Measurements from ENCODE around the gene ENTPD1.
A peak's percentile ranks its signal among the peaks of the same experiment; 100 is the strongest.
"Not testable (repeated sequence)": the region's sequence is repeated elsewhere in the genome, so short reads cannot be mapped to it uniquely, and the experiment has no call there.

The ENTPD1 gene

DNA sequence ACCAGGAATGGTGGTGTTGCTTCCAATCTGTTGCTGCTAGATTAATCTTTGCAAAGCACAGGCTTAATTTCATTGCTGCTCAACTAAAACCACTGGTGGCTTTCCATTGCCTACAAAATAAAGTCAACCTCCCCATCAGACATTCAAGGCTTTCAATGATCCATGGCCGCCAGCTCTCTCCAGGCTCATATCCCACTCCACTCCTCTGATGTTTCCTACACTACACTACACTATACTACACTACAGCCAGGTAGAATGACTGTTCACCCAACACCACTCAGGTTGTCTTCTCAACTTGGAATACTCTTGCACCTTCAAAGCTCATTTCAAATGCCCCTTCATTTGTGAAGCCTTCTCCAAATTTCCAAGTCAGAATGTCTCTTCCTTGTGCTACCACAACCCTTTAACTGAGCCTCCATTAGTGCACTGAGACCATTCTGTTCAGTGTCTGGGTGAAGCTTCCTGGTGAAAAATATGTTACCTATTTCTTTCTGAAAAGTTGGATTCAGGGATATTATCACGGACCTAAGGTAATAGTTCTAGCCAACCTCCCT is 116.3 kb downstream of the ENTPD1 start:
- no peak for DNase-seq

DNA sequence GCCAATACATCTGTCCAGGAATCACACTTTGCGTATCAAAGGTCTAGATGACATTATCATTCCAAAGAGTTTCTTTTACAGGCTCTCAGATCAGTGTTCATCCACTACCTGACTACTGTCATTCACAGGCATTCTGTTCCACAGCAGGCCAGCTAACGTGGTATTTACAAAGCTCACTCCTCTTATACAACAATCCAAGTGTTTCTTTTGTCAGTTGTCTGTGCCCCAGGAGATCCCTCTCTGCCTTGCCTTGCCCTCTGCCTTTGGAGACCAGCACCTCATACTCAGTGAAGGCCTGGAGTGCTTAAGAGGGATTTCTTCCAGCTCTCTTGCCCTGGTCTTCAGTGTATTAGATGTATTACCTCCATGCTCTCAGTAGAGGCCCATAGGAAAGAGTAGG is 117.2 kb downstream of the ENTPD1 start:
- DNase-seq = no peak

DNA sequence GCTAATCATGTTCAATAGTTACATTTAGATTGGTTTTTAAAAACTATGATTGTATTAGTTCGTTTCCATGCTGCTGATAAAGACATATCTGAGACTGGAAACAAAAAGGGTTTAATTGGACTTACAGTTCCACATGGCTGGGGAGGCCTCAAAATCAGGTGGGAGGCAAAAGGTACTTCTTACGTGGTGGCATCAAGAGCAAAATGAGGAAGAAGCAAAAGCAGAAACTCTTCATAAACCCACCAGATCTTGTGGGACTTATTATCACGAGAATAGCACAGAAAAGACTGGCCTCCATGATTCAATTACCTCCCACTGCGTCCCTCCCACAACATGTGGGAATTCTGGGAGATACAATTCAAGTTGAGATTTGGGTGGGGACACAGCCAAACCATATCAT is 117.7 kb downstream of the ENTPD1 start:
- DNase-seq = no peak

DNA sequence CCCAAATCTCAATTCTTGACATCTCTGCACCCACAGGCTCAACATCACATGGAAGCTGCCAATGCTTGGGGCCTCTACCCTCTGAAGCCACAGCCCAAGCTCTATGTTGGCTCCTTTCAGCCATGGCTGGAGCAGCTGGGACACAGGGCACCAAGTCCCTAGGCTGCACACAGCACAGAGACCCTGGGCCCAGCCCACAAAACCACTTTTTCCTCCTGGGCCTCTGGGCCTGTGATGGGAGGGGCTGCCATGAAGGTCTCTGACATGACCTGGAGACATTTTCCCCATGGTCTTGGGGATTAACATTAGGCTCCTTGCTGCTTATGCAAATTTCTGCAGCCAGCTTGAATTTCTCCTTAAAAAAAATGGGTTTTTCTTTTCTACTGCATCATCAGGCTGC is 118.8 kb downstream of the ENTPD1 start:
- not testable (repeated sequence) for DNase-seq

DNA sequence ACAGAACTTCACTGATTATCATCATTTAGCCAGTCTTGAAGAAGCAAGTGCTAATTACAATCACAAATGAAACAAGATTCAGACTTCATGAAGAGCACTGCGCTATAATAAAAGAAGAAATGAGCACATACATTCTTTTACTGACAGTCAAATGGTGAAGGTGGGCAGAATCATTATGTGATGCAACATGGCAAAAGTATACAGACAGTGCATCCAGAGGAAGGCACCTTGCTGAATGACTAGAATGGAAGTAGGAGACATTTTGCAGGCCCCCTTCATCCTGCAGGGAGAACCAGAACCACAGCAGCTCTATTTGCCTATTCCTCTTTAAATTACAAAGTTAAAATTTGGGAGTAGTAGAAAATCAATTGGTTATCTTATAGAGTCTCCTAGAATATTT is 120.8 kb downstream of the ENTPD1 start:
- no peak for DNase-seq

DNA sequence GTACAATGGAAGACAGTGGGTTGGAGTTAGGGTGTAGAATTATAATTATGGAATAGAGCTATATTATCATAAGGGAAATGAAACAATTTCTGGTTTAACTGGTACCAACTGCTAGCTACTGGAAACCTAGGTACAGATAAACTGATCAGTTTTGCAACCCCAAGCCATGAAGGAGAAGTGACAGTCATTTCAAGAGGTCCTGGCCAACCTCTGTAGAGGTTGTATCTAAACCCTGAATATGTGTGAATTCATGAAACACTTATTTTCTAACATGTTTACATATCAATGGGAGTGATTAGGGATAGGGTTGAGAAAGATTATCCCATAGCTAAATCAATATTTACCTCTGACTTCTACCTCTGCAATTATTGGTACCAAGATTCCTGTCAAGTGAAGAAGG is 121.9 kb downstream of the ENTPD1 start:
- DNase-seq = no peak

DNA sequence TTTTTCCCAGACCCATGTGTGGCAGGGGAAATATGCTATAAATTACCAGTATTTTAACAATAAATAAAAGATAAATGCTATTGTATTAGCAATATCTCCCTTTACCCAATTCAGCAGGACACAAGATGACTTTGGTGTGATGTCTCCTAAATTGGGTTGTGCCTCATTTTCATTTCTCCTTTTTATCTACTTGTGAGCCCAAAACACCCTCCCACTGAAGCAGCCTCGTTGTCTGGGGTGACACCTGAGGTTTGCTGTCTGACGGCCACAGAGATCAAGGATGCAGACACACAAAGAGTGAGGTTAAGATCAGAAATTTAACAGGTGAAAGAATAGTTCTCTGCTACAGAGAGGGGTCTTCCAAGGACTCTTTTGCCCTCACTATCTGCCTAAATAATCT is 124.7 kb downstream of the ENTPD1 start:
- no peak for DNase-seq

DNA sequence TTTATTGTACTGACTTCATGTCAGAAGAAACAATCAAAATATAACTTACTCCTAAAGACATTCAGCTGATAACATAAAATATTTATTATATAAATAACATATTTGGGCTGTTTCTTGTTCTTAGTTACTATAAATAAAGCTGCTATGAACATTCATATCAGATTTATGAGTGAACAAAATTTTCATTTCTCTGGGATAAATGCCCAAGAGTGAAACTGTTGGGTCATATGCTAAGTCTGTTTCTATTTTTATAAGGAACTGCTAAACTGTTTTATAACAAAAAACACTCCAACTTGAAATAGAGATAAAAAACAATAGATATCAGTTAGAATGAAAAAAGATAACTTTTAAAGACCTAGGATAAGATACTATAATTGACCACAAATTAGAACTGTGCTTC is 125.4 kb downstream of the ENTPD1 start:
- no peak for DNase-seq

DNA sequence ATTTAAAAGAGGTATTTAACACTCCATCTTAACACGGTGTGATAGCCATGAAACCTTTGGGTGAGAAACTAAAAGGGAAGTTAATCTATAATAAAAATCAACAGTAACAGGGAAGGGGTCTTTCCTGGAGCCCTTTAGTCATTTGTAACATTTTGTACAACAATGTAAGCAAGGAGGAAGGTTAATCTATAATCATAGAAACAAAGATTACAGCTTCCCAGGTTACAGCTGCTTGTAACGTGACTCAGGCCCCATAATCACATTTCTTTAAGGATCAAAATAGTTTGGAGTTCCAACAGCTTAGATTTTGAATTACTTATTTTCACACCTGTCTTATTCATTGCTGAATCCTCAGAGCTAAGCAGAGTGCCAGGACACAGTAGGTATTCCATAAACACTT is 133.9 kb downstream of the ENTPD1 start:
- DNase-seq = no peak

DNA sequence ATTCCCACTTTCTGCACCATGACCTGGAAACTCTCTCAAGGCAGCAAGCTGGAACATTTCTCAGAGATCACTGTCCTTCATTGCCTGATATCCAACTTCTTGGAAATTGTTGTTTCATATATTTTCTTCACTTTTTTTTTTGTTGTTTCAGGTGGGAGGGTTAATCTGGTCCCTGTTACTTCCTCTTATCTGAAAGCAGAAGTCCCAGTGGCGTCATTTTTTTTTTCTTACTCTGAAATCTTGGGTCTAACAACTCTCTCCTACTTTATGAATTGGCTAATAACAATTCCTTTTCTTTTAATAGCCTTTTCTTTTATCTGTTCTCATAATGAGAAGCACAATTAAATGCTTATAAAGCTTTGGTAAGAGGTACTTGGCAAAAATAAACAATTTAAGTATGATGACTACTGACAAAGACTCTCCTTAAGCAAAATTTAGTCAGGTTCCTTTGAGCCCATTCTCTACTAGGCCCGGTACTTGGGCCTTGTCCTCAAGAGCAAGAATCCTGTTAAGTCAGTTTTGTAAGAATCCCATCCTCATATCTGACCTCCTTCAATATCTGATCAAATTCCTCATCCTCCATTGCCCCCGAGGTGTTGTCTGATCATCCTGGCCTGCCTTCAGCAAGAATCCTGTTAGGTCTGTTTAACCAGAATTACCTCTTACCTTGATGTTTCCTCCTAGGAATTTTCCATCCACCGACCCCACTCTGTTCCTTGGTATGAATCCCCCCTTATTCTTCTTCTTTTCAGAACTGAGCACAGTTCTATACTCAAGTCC is 140.3 kb downstream of the ENTPD1 start:
- no peak for DNase-seq

DNA sequence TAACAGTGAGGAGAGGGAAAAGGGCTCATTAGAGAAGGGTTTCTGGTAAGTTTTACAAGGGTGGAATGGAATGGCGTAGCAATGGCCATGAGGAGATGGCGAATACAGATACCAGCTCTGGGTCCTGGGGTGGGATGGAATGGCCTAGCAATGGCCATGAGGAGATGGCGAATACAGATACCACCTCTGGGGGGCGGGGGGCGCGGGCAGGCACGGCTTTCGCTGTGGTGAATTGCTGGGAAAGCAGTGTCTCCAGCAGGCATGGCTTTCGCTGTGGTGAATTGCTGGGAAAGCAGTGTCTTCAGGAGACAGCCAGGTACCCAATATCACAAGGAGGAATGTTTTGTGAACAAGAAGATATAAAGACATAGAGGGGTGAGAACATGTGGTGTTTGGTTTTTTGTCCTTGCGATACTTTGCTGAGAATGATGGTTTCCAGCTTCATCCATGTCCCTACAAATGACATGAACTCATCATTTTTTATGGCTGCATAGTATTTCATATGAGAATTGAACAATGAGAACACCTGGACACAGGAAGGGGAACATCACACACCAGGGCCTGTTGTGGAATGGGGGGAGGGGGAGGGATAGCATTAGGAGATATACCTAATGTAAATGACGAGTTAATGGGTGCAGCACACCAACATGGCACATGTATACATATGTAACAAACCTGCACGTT is 150.1 kb downstream of the ENTPD1 start:
- DNase-seq = not testable (repeated sequence)

DNA sequence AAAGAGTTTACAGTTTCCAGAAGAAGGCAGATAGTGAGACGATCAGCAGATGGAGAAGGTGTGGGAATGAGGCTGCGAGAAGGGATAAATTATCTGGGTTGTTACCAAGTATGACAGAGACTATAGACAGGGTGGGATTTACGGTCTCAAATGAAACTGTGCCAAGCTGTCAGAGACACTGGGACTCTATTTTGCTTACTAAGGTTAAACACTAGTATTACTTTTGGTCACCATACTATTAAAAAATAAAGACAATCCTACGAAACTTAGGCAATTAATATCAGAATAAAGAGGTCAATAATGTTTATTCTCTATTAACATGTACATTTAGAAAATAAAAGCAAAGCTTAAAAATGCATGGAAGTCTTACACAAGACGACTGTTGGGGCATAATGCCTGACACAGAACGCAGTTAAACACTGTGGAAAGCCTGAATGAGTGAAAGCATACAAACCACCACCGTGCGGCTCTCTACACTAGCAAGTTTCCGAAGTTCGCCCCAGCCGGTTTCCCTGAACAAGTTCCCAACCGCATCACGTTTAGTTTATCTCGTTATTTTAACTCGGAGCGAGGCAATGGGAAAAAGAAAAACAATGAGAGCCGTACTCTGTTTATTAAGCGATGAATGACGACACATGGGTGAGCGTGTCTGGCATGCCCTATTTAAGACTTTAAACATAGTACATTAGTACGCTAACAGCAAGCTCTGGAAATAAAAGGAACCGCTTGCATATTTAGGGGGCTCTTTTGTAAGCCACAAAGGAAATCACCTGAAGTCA is 150.9 kb downstream of the ENTPD1 start:
- peak; percentile 26 for DNase-seq

DNA sequence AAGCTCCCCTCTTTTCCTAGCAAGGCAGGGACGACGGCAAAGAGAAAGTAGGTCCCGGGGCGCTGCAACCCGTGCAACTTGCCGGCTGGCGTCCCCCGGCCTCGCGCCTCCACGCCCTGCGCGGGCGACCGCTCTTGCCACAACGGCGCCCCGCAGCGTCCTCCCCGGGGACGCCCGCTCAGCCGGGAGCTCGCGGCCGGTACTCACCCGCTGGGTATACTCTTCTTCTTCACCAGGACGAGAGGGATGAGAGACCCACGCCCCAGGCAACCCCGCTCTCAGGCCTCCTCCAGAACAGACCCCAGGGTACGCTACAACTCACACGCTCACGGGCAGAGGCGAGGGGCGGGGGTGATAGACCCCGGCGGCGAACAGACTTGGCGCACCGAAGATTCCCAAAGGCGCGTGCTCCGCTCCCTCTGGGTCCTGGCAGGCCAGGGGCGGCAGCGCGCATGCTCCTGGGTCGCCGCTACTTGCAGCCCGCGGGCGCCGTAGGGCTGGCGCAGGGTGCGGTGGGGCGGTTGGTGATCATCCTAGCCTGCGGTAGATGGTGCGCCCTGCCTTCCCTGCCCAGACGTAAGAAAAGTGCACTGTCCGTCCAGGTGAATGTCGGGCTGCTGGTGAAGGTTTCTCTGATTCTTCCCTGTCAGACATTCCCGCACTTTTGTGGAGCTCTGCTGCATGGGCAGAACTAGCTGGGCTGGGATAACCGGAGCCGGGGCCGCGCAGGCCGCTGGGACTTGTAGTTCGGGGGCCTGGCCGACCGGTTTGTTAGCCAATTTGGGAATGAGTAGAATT is 151.7 kb downstream of the ENTPD1 start, which contains the start of gene CC2D2B:
Gene CC2D2B (plus strand): TSS at position 520 of the 798 bp plus-strand sequence. CDS start 3,349 bp downstream, outside the sequence.
- DNase-seq = peak; percentile 63

DNA sequence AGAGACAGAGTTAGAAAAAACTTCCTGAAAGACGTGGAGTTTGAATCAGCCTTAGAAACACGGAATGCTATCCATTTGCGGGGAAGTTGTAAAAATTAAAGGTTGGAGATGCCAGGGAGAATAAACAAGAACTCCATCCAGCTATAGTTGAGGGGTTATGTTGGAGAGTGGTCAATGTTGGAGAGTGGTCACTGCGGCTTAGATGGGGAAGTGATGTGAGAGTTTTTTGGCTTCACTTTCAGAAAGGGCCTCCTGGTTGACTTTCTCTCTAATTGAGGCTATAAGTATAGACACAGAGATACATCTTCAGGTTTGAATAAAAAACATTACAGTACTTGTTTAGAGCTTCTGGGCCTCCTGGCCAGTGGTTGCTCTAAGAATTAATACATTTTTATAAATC is 152.5 kb downstream of the ENTPD1 start:
- no peak for DNase-seq

DNA sequence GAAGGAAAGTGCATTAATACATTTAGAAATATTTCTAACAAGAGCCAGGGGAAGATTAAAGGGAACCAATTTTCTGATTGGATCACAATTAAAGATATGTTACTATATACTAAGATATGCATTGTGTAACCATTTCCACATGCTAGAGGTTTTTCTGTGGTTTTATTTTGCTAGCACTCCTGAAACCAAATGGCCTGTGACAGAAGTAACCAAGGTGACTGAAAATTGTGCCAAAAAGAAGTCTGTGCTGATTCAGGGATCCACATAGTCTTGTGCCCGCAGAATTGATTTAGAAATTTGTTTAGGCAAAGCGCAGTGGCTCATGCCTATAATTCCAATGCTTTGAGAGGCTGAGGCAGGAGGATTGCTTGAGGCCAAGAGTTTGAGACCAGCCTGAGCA is 153.6 kb downstream of the ENTPD1 start:
- no peak for DNase-seq

DNA sequence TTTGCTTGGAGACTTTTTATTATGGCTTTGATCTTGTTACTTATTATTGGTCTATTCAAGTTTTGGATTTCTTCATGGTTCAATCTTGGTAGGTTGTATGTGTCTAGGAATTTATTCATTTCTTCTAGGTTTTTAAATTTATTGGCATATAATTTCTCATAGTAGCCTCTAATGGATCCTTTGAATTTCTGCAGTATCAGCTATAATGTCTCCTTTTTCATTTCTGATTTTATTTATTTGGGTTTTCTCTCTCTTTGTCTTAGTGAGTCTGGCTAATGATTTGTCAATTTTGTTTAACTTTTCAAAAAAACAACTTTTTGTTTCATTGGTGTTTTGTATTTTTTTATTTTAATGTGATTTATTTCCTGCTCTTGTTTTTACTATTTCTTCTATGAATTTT is 160.1 kb downstream of the ENTPD1 start:
- DNase-seq = not testable (repeated sequence)
